Skeletal muscle satellite cell (primary cell): ENCODE results near the gene RDX.

Experiments used
- H3K27me3 ChIP-seq: 2 replicates; pipeline ENCODE4 v1.7.0; 2013; ENCODE audit warnings: low read length; ENCODE audit not compliant: control insufficient read depth, insufficient read depth
- H3K36me3 ChIP-seq: 2 replicates; pipeline ENCODE4 v1.7.0; 2013; ENCODE audit warnings: mild to moderate bottlenecking, control low read depth, low read length; ENCODE audit not compliant: insufficient read depth
- H3K4me1 ChIP-seq: 2 replicates; pipeline ENCODE4 v1.7.0; 2013; ENCODE audit warnings: low read length; ENCODE audit not compliant: control insufficient read depth, insufficient read depth
- H3K4me2 ChIP-seq: 2 replicates; pipeline ENCODE4 v1.7.0; 2013; ENCODE audit warnings: mild to moderate bottlenecking, low read length
- H3K4me3 ChIP-seq: 2 replicates; pipeline ENCODE4 v1.7.0; 2013; ENCODE audit warnings: low read length
- H3K9ac ChIP-seq: 2 replicates; pipeline ENCODE4 v1.7.0; 2013; ENCODE audit warnings: mild to moderate bottlenecking, low read depth, low read length, moderate library complexity
- H3K9me3 ChIP-seq: replicated peaks from 2 replicates; pipeline ENCODE4 v1.7.0; 2013; ENCODE audit warnings: mild to moderate bottlenecking, control low read depth, low read length

RDX gene

DNA sequence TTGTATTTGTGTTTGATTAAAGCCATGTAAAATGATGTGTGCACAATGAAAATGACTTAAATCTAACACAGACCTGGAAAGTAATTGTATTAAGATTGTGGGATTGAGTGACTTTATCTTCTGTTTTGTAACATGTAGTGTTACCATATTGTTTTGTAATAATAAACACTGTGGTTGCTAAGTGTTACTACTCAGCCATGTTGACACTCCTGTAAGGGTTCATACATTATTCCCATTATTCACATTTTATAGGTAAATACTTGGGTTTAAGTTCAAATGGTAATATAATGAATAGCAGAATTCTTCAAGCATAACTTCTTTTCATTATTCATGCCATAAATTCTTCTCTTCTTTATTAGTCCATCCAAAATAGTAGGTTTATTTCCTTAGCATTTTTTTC, 134.2 kb downstream of the RDX start:
- H3K9me3 ChIP-seq = no peaks in the 10 kb centered on the region
- no peak overlapping the region for H3K9ac ChIP-seq
- no peak overlapping the region for H3K4me3 ChIP-seq
- H3K4me2 ChIP-seq = no peak overlapping the region
- no peaks in the 10 kb centered on the region for H3K27me3 ChIP-seq
- H3K36me3 ChIP-seq = peaks cover 63% of the 10 kb centered on the region
- H3K4me1 ChIP-seq = peaks cover 15% of the 10 kb centered on the region

GRCh38 chr11:110161061-110161460, 135.4 kb downstream of the RDX start:
- no peaks in the 10 kb centered on the region for H3K9me3 ChIP-seq
- H3K4me2 ChIP-seq = no peak overlapping the region
- H3K9ac ChIP-seq = no peak overlapping the region
- H3K4me3 ChIP-seq = no peak overlapping the region
- H3K4me1 ChIP-seq = peaks cover 15% of the 10 kb centered on the region
- peaks cover 69% of the 10 kb centered on the region for H3K36me3 ChIP-seq
- H3K27me3 ChIP-seq = no peaks in the 10 kb centered on the region

GRCh38 chr11:110160437-110160836, 136.0 kb downstream of the RDX start:
- Histone ChIP-seq H3K4me3 (no peak overlapping the region), H3K9me3 (no peaks in the 10 kb centered on the region), H3K36me3 (peaks cover 68% of the 10 kb centered on the region), H3K9ac (peak overlapping the region; percentile 24), H3K4me2 (peak overlapping the region; percentile 27), H3K27me3 (no peaks in the 10 kb centered on the region), H3K4me1 (peaks cover 15% of the 10 kb centered on the region)

- peaks cover 15% of the 10 kb centered on the region for H3K4me1 ChIP-seq
- H3K9ac ChIP-seq = peak overlapping the region; percentile 37
- peaks cover 64% of the 10 kb centered on the region for H3K36me3 ChIP-seq
- no peak overlapping the region for H3K4me2 ChIP-seq
- no peaks in the 10 kb centered on the region for H3K27me3 ChIP-seq
- no peak overlapping the region for H3K4me3 ChIP-seq
- H3K9me3 ChIP-seq = no peaks in the 10 kb centered on the region
Observed at GRCh38 chr11:110160016-110160415, 136.4 kb downstream of the RDX start.

DNA sequence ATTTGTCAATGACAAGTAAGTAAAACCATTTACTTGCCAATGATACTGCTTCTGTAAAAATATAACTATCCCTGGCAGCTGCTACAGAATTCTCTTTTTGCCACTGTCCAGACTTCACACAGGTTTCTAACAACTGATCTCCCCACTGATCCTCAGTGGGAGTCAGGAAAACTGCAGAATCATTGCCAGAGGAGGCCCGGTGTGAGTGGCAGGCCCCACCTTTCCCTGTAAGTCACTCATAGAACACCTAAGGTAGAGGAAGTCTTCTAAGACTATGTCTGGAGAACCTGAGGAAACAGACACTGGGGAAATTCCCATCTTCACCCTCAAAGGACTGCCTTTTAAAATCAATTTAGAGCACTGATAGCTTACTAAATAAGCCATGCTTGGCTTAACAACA, 136.9 kb downstream of the RDX start:
- Histone ChIP-seq H3K9ac (peak overlapping the region; percentile 37), H3K4me1 (peaks cover 15% of the 10 kb centered on the region), H3K27me3 (no peaks in the 10 kb centered on the region), H3K4me2 (no peak overlapping the region), H3K36me3 (peaks cover 58% of the 10 kb centered on the region), H3K4me3 (no peak overlapping the region), H3K9me3 (no peaks in the 10 kb centered on the region)

- no peaks in the 10 kb centered on the region for H3K27me3 ChIP-seq
- peaks cover 55% of the 10 kb centered on the region for H3K36me3 ChIP-seq
- no peak overlapping the region for H3K9ac ChIP-seq
- no peak overlapping the region for H3K4me2 ChIP-seq
- H3K4me1 ChIP-seq = peaks cover 15% of the 10 kb centered on the region
- H3K4me3 ChIP-seq = no peak overlapping the region
- no peaks in the 10 kb centered on the region for H3K9me3 ChIP-seq
Observed at GRCh38 chr11:110158317-110159200, 137.9 kb downstream of the RDX start.

GRCh38 chr11:110156503-110156902, 139.9 kb downstream of the RDX start:
- H3K4me1 ChIP-seq = peaks cover 26% of the 10 kb centered on the region
- peaks cover 42% of the 10 kb centered on the region for H3K36me3 ChIP-seq
- no peaks in the 10 kb centered on the region for H3K9me3 ChIP-seq
- no peak overlapping the region for H3K9ac ChIP-seq
- no peak overlapping the region for H3K4me2 ChIP-seq
- H3K27me3 ChIP-seq = no peaks in the 10 kb centered on the region
- H3K4me3 ChIP-seq = no peak overlapping the region

GRCh38 chr11:110153474-110153873, 142.9 kb downstream of the RDX start:
- Histone ChIP-seq H3K9ac (no peak overlapping the region), H3K4me2 (no peak overlapping the region), H3K9me3 (no peaks in the 10 kb centered on the region), H3K27me3 (no peaks in the 10 kb centered on the region), H3K4me3 (no peak overlapping the region), H3K4me1 (peaks cover 25% of the 10 kb centered on the region), H3K36me3 (peaks cover 24% of the 10 kb centered on the region)

DNA sequence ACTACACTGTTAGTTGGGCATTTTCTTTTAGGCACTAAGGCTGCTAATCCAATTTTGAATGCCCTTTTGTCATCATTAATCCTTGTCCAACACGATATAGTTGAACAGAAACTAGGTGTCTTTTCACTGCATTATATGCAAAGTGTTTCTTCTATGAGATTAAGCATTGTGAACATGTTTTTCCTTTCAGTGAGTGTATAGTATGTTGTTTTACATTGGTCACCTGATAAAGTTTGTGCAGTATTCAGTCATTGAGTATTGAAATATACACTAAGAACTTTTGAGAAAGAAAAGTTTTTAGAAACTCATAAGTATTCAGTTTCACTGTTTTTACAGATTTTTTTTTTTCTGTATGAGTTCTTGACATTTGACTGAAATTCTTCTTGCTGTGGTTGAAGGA, 144.2 kb downstream of the RDX start:
- peaks cover 18% of the 10 kb centered on the region for H3K36me3 ChIP-seq

GRCh38 chr11:110148775-110149744, 147.4 kb downstream of the RDX start:
- Histone ChIP-seq H3K27me3 (no peaks in the 10 kb centered on the region), H3K4me1 (peaks cover 44% of the 10 kb centered on the region), H3K4me2 (peak overlapping the region; percentile 42), H3K9ac (peak overlapping the region; percentile 56), H3K9me3 (no peaks in the 10 kb centered on the region), H3K36me3 (peaks cover 27% of the 10 kb centered on the region), H3K4me3 (peak overlapping the region; percentile 13)

More for the DNA sequence above, 144.2 kb downstream of the RDX start:
- H3K27me3 ChIP-seq = no peaks in the 10 kb centered on the region
- no peak overlapping the region for H3K9ac ChIP-seq
- no peak overlapping the region for H3K4me3 ChIP-seq
- peaks cover 38% of the 10 kb centered on the region for H3K4me1 ChIP-seq
- H3K9me3 ChIP-seq = no peaks in the 10 kb centered on the region
- no peak overlapping the region for H3K4me2 ChIP-seq

GRCh38 chr11:110147962-110148709, 148.3 kb downstream of the RDX start:
- H3K36me3 ChIP-seq = peaks cover 21% of the 10 kb centered on the region
- peak overlapping the region; percentile 13 for H3K4me3 ChIP-seq
- no peaks in the 10 kb centered on the region for H3K27me3 ChIP-seq
- H3K9me3 ChIP-seq = no peaks in the 10 kb centered on the region
- H3K4me1 ChIP-seq = peaks cover 44% of the 10 kb centered on the region
- H3K9ac ChIP-seq = peak overlapping the region; percentile 56
- peak overlapping the region; percentile 42 for H3K4me2 ChIP-seq
